WTC11 (cell line): ENCODE results near the gene SRGAP1. TPM values are rescaled to one million over a fixed set of nuclear protein-coding genes. Genes with fewer than 3 reads are reported as not detected.

ENCODE experiments used
- ATF6 ChIP-seq: sonication (generic); formaldehyde crosslinking; IDR thresholded peaks from 2 replicates; pipeline ENCODE4 v1.8.1; 2023; ENCODE audit warnings: mild to moderate bottlenecking, missing genetic modification reagents
- CREB1 ChIP-seq: sonication (generic); formaldehyde crosslinking; IDR thresholded peaks from 2 replicates; pipeline ENCODE4 v1.8.0; 2023; ENCODE audit warnings: mild to moderate bottlenecking, missing genetic modification reagents
- E2F1 ChIP-seq: sonication (generic); formaldehyde crosslinking; IDR thresholded peaks from 2 replicates; pipeline ENCODE4 v1.8.0; 2022; ENCODE audit warnings: mild to moderate bottlenecking, missing genetic modification reagents
- ESRRA ChIP-seq: sonication (generic); formaldehyde crosslinking; IDR thresholded peaks from 2 replicates; pipeline ENCODE4 v1.8.1; 2022; ENCODE audit warnings: mild to moderate bottlenecking, missing genetic modification reagents, borderline replicate concordance
- FOXP1 ChIP-seq: sonication (generic); formaldehyde crosslinking; IDR thresholded peaks from 2 replicates; pipeline ENCODE4 v1.8.0; 2022; ENCODE audit warnings: missing genetic modification reagents, mild to moderate bottlenecking, moderate library complexity, borderline replicate concordance
- KAT7 ChIP-seq: sonication (generic); formaldehyde crosslinking; IDR thresholded peaks from 2 replicates; pipeline ENCODE4 v1.8.1; 2023; ENCODE audit warnings: missing genetic modification reagents, mild to moderate bottlenecking, borderline replicate concordance
- MYBL2 ChIP-seq: sonication (generic); formaldehyde crosslinking; IDR thresholded peaks from 2 replicates; pipeline ENCODE4 v1.8.1; 2023; ENCODE audit warnings: mild to moderate bottlenecking, moderate library complexity, missing genetic modification reagents
- RORB ChIP-seq: fragments of 250-450 bp; sonication (Bioruptor Pico); IDR thresholded peaks from 2 replicates; pipeline ENCODE4 v1.9.0; 2021; ENCODE audit warnings: mild to moderate bottlenecking
- SMAD3 ChIP-seq: sonication (generic); formaldehyde crosslinking; IDR thresholded peaks from 2 replicates; pipeline ENCODE4 v1.8.0; 2022; ENCODE audit warnings: missing genetic modification reagents, mild to moderate bottlenecking, borderline replicate concordance
- SMAD4 ChIP-seq: sonication (generic); formaldehyde crosslinking; IDR thresholded peaks from 2 replicates; pipeline ENCODE4 v1.8.0; 2022; ENCODE audit warnings: mild to moderate bottlenecking, missing genetic modification reagents
- USF1 ChIP-seq: sonication (generic); formaldehyde crosslinking; IDR thresholded peaks from 2 replicates; pipeline ENCODE4 v1.8.0; 2022; ENCODE audit warnings: mild to moderate bottlenecking, missing genetic modification reagents
- ZNF219 ChIP-seq: sonication (generic); formaldehyde crosslinking; IDR thresholded peaks from 2 replicates; pipeline ENCODE4 v1.8.0; 2023; ENCODE audit warnings: missing genetic modification reagents, mild to moderate bottlenecking, borderline replicate concordance
- ZNF232 ChIP-seq: sonication (generic); formaldehyde crosslinking; IDR thresholded peaks from 2 replicates; pipeline ENCODE4 v1.8.0; 2022; ENCODE audit warnings: mild to moderate bottlenecking, missing genetic modification reagents
- ZNF423 ChIP-seq: fragments of 250-450 bp; sonication (Bioruptor Pico); IDR thresholded peaks from 2 replicates; pipeline ENCODE4 v2.1.2; 2022; ENCODE audit warnings: mild to moderate bottlenecking, moderate library complexity
- ZNF671 ChIP-seq: fragments of 250-450 bp; sonication (Bioruptor Pico); IDR thresholded peaks from 2 replicates; pipeline ENCODE4 v1.8.0; 2021; ENCODE audit warnings: mild to moderate bottlenecking
- total RNA-seq: library from RNA; stranded (reverse); gene quantifications from 3 replicates; pipeline ENCODE4 v1.2.3, GENCODE V29; 2021
- TF ChIP-seq, protein P1 (sequence below): sonication (generic); formaldehyde crosslinking; IDR thresholded peaks from 2 replicates; pipeline ENCODE4 v1.8.1; 2023; ENCODE audit warnings: mild to moderate bottlenecking, moderate library complexity, missing genetic modification reagents
- TF ChIP-seq, protein P2 (sequence below): sonication (generic); formaldehyde crosslinking; IDR thresholded peaks from 2 replicates; pipeline ENCODE4 v1.8.1; 2023; ENCODE audit warnings: mild to moderate bottlenecking, missing genetic modification reagents, moderate library complexity
- TF ChIP-seq, protein P3 (sequence below): fragments of 250-450 bp; sonication (Bioruptor Pico); conservative IDR thresholded peaks from 2 replicates; pipeline ENCODE4 v1.9.0; 2021; ENCODE audit warnings: mild to moderate bottlenecking
- TF ChIP-seq, protein P4 (sequence below): fragments of 250-450 bp; sonication (Bioruptor Pico); IDR thresholded peaks from 2 replicates; pipeline ENCODE4 v2.1.2; 2022; ENCODE audit warnings: mild to moderate bottlenecking, moderate library complexity
- TF ChIP-seq, protein P5 (sequence below): sonication (generic); formaldehyde crosslinking; IDR thresholded peaks from 2 replicates; pipeline ENCODE4 v1.8.0; 2023; ENCODE audit warnings: missing genetic modification reagents
- TF ChIP-seq, protein P6 (sequence below): sonication (generic); formaldehyde crosslinking; IDR thresholded peaks from 2 replicates; pipeline ENCODE4 v1.8.0; 2022; ENCODE audit warnings: mild to moderate bottlenecking, missing genetic modification reagents
- TF ChIP-seq, protein P7 (sequence below): sonication (generic); formaldehyde crosslinking; IDR thresholded peaks from 2 replicates; pipeline ENCODE4 v1.8.1; 2022; ENCODE audit warnings: low read depth, missing genetic modification reagents, borderline replicate concordance
- TF ChIP-seq, protein P8 (sequence below): fragments of 250-450 bp; sonication (Bioruptor Pico); IDR thresholded peaks from 2 replicates; pipeline ENCODE4 v1.9.0; 2021; ENCODE audit warnings: moderate library complexity, mild to moderate bottlenecking, inconsistent platforms, borderline replicate concordance

Gene SRGAP1
- total RNA-seq, 1 experiment from 2014 or later = 10.3 TPM

GRCh38 chr12:63843721-63844390 is 644 bp upstream of the SRGAP1 start (continued):
- TF ChIP-seq, protein P1, sequence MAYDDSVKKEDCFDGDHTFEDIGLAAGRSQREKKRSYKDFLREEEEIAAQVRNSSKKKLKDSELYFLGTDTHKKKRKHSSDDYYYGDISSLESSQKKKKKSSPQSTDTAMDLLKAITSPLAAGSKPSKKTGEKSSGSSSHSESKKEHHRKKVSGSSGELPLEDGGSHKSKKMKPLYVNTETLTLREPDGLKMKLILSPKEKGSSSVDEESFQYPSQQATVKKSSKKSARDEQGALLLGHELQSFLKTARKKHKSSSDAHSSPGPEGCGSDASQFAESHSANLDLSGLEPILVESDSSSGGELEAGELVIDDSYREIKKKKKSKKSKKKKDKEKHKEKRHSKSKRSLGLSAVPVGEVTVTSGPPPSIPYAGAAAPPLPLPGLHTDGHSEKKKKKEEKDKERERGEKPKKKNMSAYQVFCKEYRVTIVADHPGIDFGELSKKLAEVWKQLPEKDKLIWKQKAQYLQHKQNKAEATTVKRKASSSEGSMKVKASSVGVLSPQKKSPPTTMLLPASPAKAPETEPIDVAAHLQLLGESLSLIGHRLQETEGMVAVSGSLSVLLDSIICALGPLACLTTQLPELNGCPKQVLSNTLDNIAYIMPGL (CRISPR knock-in tag) = peak; percentile 99
- TF ChIP-seq, protein P2, sequence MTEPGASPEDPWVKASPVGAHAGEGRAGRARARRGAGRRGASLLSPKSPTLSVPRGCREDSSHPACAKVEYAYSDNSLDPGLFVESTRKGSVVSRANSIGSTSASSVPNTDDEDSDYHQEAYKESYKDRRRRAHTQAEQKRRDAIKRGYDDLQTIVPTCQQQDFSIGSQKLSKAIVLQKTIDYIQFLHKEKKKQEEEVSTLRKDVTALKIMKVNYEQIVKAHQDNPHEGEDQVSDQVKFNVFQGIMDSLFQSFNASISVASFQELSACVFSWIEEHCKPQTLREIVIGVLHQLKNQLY (CRISPR knock-in tag) = no peak
- TF ChIP-seq RORB (CRISPR knock-in tag) (no peak), E2F1 (CRISPR knock-in tag) (0 out of 2 replicates have a peak, but pooled peaks have one; percentile 40), MYBL2 (peak; percentile 62; the same call in 1 of the 2 replicates), ZNF423 (CRISPR knock-in tag) (peak; percentile 98), ATF6 (CRISPR knock-in tag) (no peak), ESRRA (CRISPR knock-in tag) (peak; percentile 14; the same call in 1 of the 2 replicates), CREB1 (CRISPR knock-in tag) (peak; percentile 69; the same call in 1 of the 2 replicates), USF1 (CRISPR knock-in tag) (no peak), SMAD3 (CRISPR knock-in tag) (no peak), ZNF671 (CRISPR knock-in tag) (no peak), ZNF219 (CRISPR knock-in tag) (peak; percentile 70; the same call in 1 of the 2 replicates), KAT7 (CRISPR knock-in tag) (peak; percentile 91), SMAD4 (CRISPR knock-in tag) (no peak), ZNF232 (no peak), FOXP1 (CRISPR knock-in tag) (peak; percentile 80; the same call in 1 of the 2 replicates)
- TF ChIP-seq, protein P3, sequence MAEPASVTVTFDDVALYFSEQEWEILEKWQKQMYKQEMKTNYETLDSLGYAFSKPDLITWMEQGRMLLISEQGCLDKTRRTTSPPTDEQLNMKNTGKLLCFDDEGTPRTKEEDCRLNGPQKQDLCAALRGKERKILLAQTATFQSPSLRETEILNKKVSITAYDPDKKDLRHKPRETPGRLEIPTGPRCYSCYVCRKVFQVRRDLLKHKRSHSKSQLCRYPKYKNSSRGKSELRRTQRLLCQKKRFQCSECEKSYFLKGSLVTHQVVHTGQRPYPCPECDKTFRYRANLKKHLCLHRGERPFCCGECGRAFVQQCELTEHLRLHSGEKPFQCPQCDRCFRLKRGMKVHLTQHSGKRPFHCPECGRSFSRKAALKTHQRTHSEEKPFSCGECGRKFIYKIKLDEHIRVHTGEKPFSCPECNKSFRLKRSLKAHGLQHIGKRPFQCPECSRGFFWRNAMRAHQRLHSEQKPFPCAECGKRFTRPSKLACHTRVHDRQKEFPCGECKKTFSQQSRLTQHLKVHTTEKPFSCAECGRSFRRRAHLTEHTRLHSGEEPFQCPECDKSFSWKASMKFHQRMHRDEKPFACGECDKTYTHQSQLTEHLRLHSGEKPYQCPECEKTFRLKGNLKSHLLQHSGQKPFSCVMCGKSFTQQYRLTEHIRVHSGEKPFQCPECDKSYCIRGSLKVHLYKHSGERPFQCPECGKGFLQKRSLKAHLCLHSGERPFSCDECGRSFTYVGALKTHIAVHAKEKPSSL (CRISPR knock-in tag) = no peak
- TF ChIP-seq, protein P4, sequence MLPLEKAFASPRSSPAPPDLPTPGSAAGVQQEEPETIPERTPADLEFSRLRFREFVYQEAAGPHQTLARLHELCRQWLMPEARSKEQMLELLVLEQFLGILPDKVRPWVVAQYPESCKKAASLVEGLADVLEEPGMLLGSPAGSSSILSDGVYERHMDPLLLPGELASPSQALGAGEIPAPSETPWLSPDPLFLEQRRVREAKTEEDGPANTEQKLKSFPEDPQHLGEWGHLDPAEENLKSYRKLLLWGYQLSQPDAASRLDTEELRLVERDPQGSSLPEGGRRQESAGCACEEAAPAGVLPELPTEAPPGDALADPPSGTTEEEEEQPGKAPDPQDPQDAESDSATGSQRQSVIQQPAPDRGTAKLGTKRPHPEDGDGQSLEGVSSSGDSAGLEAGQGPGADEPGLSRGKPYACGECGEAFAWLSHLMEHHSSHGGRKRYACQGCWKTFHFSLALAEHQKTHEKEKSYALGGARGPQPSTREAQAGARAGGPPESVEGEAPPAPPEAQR (CRISPR knock-in tag) = no peak
- TF ChIP-seq, protein P5, sequence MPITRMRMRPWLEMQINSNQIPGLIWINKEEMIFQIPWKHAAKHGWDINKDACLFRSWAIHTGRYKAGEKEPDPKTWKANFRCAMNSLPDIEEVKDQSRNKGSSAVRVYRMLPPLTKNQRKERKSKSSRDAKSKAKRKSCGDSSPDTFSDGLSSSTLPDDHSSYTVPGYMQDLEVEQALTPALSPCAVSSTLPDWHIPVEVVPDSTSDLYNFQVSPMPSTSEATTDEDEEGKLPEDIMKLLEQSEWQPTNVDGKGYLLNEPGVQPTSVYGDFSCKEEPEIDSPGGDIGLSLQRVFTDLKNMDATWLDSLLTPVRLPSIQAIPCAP = no peak; the same call in 1 of the 2 replicates
- TF ChIP-seq, protein P6, sequence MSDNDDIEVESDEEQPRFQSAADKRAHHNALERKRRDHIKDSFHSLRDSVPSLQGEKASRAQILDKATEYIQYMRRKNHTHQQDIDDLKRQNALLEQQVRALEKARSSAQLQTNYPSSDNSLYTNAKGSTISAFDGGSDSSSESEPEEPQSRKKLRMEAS (CRISPR knock-in tag) = peak; percentile 78
- TF ChIP-seq, protein P7, sequence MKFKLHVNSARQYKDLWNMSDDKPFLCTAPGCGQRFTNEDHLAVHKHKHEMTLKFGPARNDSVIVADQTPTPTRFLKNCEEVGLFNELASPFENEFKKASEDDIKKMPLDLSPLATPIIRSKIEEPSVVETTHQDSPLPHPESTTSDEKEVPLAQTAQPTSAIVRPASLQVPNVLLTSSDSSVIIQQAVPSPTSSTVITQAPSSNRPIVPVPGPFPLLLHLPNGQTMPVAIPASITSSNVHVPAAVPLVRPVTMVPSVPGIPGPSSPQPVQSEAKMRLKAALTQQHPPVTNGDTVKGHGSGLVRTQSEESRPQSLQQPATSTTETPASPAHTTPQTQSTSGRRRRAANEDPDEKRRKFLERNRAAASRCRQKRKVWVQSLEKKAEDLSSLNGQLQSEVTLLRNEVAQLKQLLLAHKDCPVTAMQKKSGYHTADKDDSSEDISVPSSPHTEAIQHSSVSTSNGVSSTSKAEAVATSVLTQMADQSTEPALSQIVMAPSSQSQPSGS = no peak
- TF ChIP-seq, protein P8, sequence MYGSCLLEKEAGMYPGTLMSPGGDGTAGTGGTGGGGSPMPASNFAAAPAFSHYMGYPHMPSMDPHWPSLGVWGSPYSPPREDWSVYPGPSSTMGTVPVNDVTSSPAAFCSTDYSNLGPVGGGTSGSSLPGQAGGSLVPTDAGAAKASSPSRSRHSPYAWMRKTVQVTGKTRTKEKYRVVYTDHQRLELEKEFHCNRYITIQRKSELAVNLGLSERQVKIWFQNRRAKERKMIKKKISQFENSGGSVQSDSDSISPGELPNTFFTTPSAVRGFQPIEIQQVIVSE = no peak
